ENCODE data around the gene RMDN2. TPM values are rescaled to one million over a fixed set of nuclear protein-coding genes. Genes with fewer than 3 reads are reported as not detected.

The RMDN2 gene
- total and polyA plus RNA-seq, 8 donors = 2.4 to 6.6 (median 3.7) TPM

DNA sequence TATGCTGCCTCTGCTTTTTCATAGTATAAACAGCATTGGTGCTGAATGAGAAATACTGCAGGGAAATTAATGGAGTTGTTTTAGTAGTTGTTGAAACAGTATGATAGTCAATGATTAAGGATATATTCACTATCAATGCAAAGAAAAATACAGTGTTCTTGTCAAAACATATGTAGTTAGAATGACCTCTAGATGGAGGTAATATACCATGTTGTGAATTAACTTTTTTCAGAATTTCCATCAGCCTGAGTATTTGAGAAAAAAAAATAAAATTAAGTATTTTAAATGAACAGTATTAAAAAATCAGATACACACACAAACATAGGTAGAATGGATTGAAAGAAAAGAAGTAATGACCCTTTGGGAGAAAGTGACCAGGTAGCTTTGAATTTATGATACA, 59.5 kb downstream of the RMDN2 start:
- Histone ChIP-seq H3K27ac (no peak overlapping the region), H3K27me3 (no peaks in the 10 kb centered on the region), H3K36me3 (no peaks in the 10 kb centered on the region), H3K4me3 (no peak overlapping the region), H3K4me1 (peaks cover 0 to 3% (median 0%) of the 10 kb centered on the region in 3 donors), H3K9me3 (no peaks in the 10 kb centered on the region)
- DNase-seq = no peak
- intact Hi-C loops (cut with DNase I) = loop anchor here in 2 of 3 donors (10.0 kb wide), 2 partner anchors 130 to 290 kb away; no protein-coding TSS in a partner anchor
- ATAC-seq = no peak
- no peak for TF ChIP-seq CTCF (IDR thresholded peaks at IDR 0.05)
- peak; percentile 66 for FAIRE-seq

DNA sequence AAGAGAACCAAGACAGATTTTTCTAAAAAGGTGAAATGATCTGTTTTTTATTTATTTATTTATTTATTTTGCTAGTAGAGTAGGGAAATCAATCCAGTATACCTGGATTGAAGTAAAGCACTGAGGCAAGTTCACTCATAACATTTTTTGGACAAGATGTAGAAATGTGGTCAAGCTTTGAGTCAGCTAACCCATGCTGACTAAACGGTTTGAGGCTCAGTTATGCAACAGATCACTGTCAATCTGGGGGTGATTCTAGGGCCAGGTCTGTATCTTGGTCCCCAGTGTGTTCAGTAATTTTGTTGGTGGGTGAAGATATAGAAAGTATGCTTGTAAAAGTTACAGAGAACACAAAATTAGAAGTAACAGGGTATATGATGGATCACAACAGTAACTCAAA, 60.2 kb downstream of the RMDN2 start:
- H3K9me3 ChIP-seq = no peaks in the 10 kb centered on the region
- H3K27me3 ChIP-seq = no peaks in the 10 kb centered on the region
- no peak for ATAC-seq
- H3K27ac ChIP-seq = no peak overlapping the region
- no peaks in the 10 kb centered on the region for H3K36me3 ChIP-seq
- intact Hi-C loops (cut with DNase I) = loop anchor here in 2 of 3 donors (10.0 kb wide), 2 partner anchors 129 to 289 kb away; no protein-coding TSS in a partner anchor
- no peak for TF ChIP-seq CTCF (IDR thresholded peaks at IDR 0.05)
- DNase-seq = no peak
- no peak overlapping the region for H3K4me3 ChIP-seq
- H3K4me1 ChIP-seq = peaks cover 0 to 3% (median 0%) of the 10 kb centered on the region in 3 donors
- FAIRE-seq = no peak
- WGBS, 2 donors = 28 to 39% methylated on average over 1 of the region's 1 CpG

GRCh38 chr2:37987098-37987775, 62.1 kb downstream of the RMDN2 start:
- H3K36me3 ChIP-seq = no peaks in the 10 kb centered on the region
- H3K27me3 ChIP-seq = no peaks in the 10 kb centered on the region
- H3K9me3 ChIP-seq = no peaks in the 10 kb centered on the region
- TF ChIP-seq CTCF (IDR thresholded peaks at IDR 0.05) = no peak
- FAIRE-seq (no peak), DNase-seq (no peak), ATAC-seq (no peak)
- peaks cover 0 to 3% (median 0%) of the 10 kb centered on the region in 3 donors for H3K4me1 ChIP-seq
- 95 to 98% methylated on average over 4 of the region's 4 CpGs for WGBS, 2 donors
- H3K27ac ChIP-seq = no peak overlapping the region
- H3K4me3 ChIP-seq = no peak overlapping the region
- intact Hi-C loops (cut with DNase I) = loop anchor here in 2 of 3 donors (10.0 kb wide), 2 partner anchors 128 to 288 kb away; no protein-coding TSS in a partner anchor

DNA sequence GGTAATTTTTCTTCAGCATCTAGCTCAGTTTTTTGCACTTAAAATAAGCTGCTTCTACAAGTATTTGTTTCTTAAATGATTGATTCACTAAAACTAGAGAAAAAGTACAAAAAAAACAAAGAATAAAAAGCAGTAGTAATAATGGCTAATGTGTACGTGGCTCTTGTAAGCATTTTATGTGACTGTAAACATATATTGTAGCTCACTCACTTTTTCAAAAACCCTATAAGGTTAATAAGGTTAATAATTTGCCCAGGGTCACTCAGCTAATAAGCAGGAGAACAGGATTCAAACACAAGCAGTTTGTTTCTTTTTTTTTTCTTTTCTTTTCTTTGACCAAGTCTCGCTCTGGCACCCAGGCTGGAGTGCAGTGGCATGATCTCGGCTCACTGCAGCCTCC, 67.5 kb downstream of the RMDN2 start:
- no peak for FAIRE-seq
- H3K4me3 ChIP-seq = no peak overlapping the region

More for the DNA sequence above, 67.5 kb downstream of the RMDN2 start:
- WGBS, 2 donors = 52 to 67% methylated on average over 3 of the region's 3 CpGs
- TF ChIP-seq CTCF (IDR thresholded peaks at IDR 0.05) = no peak
- intact Hi-C loops (cut with DNase I) = loop anchor here in 1 of 3 donors (10.0 kb wide), 1 partner anchor 62 kb away; no protein-coding TSS in a partner anchor
- no peaks in the 10 kb centered on the region for H3K36me3 ChIP-seq
- no peaks in the 10 kb centered on the region for H3K9me3 ChIP-seq
- ATAC-seq (peak in 1 of 4 donors; percentile 13), DNase-seq (no peak)
- H3K27me3 ChIP-seq = no peaks in the 10 kb centered on the region
- no peaks in the 10 kb centered on the region for H3K4me1 ChIP-seq
- H3K27ac ChIP-seq = peak overlapping the region in 2 of 4 donors; percentile 31 to 42
